WTC11 (cell line): Measurements from ENCODE around the gene RASD1. TPM values are rescaled to one million over a fixed set of nuclear protein-coding genes. Genes with fewer than 3 reads are reported as not detected.

Experiments used
- ATAC-seq: fragments of 200-7000 bp; cut with Tn5 transposase; 2 replicates; pipeline ENCODE4 v1.10.0; 2021; ENCODE audit warnings: mild to moderate bottlenecking, moderate library complexity
- CTCF ChIA-PET: fragments of 300-600 bp; sonication (Branson Sonifier 250); formaldehyde crosslinking; loops from one replicate; lab custom pipeline; 2021; ENCODE audit warnings: antibody characterized with exemption; lab: Charles Lee
- POLR2A ChIA-PET: fragments of 350-600 bp; sonication (Branson Sonifier 250); formaldehyde crosslinking; loops from one replicate; lab custom pipeline; 2021; ENCODE audit warnings: antibody characterized with exemption; lab: Charles Lee
- DNase-seq: peaks from one replicate; pipeline ENCODE4 v3.0.0; 2021; ENCODE audit warnings: low spot score
- H3K27ac Mint-ChIP-seq: 2 replicates; pipeline ENCODE4 v1.8.0; 2021; ENCODE audit warnings: mixed read lengths
- H3K27me3 Mint-ChIP-seq: 2 replicates; pipeline ENCODE4 v1.8.0; 2021; ENCODE audit warnings: low read depth, mild to moderate bottlenecking, moderate library complexity, mixed read lengths
- H3K36me3 Mint-ChIP-seq: 2 replicates; pipeline ENCODE4 v1.8.0; 2021; ENCODE audit warnings: mixed read lengths
- H3K4me1 Mint-ChIP-seq: 2 replicates; pipeline ENCODE4 v1.8.0; 2022; ENCODE audit warnings: mixed read lengths
- H3K4me3 Mint-ChIP-seq: 2 replicates; pipeline ENCODE4 v1.8.0; 2021; ENCODE audit warnings: mild to moderate bottlenecking, moderate library complexity, mixed read lengths
- H3K9me3 Mint-ChIP-seq: 2 replicates; pipeline ENCODE4 v1.8.0; 2021; ENCODE audit warnings: mixed read lengths
- AR ChIP-seq: fragments of 250-450 bp; sonication (Bioruptor Pico); IDR thresholded peaks from 2 replicates; pipeline ENCODE4 v1.9.0; 2021; ENCODE audit warnings: mild to moderate bottlenecking
- CREM ChIP-seq: sonication (generic); formaldehyde crosslinking; IDR thresholded peaks from 2 replicates; pipeline ENCODE4 v1.8.1; 2022; ENCODE audit warnings: mild to moderate bottlenecking, missing genetic modification reagents, moderate library complexity
- PRDM15 ChIP-seq: sonication (generic); formaldehyde crosslinking; IDR thresholded peaks from 2 replicates; pipeline ENCODE4 v1.8.0; 2022; ENCODE audit warnings: missing genetic modification reagents
- PREB ChIP-seq: sonication (generic); formaldehyde crosslinking; IDR thresholded peaks from 2 replicates; pipeline ENCODE4 v1.8.1; 2022; ENCODE audit warnings: mild to moderate bottlenecking, missing genetic modification reagents, moderate library complexity, borderline replicate concordance
- TCF7 ChIP-seq: sonication (generic); formaldehyde crosslinking; IDR thresholded peaks from 2 replicates; pipeline ENCODE4 v1.8.0; 2022; ENCODE audit warnings: mild to moderate bottlenecking, low read depth, missing genetic modification reagents, moderate library complexity
- TEAD1 ChIP-seq: sonication (generic); formaldehyde crosslinking; IDR thresholded peaks from 2 replicates; pipeline ENCODE4 v1.8.0; 2022; ENCODE audit warnings: mild to moderate bottlenecking, missing genetic modification reagents
- USF1 ChIP-seq: sonication (generic); formaldehyde crosslinking; IDR thresholded peaks from 2 replicates; pipeline ENCODE4 v1.8.0; 2022; ENCODE audit warnings: mild to moderate bottlenecking, missing genetic modification reagents
- USF2 ChIP-seq: sonication (generic); formaldehyde crosslinking; IDR thresholded peaks from 2 replicates; pipeline ENCODE4 v1.8.1; 2023; ENCODE audit warnings: mild to moderate bottlenecking, missing genetic modification reagents, moderate library complexity
- ZBTB43 ChIP-seq: sonication (generic); formaldehyde crosslinking; IDR thresholded peaks from 2 replicates; pipeline ENCODE4 v1.8.1; 2023; ENCODE audit warnings: mild to moderate bottlenecking, missing genetic modification reagents
- ZNF219 ChIP-seq: sonication (generic); formaldehyde crosslinking; IDR thresholded peaks from 2 replicates; pipeline ENCODE4 v1.8.0; 2023; ENCODE audit warnings: missing genetic modification reagents, mild to moderate bottlenecking, borderline replicate concordance
- ZNF423 ChIP-seq: fragments of 250-450 bp; sonication (Bioruptor Pico); IDR thresholded peaks from 2 replicates; pipeline ENCODE4 v2.1.2; 2022; ENCODE audit warnings: mild to moderate bottlenecking, moderate library complexity
- total RNA-seq: library from RNA; stranded (reverse); gene quantifications from 3 replicates; pipeline ENCODE4 v1.2.3, GENCODE V29; 2021

Gene RASD1
- total RNA-seq, 1 experiment from 2014 or later: 5.1 TPM

- H3K27ac Mint-ChIP-seq: peak overlapping the region; percentile 46; the same call in 1 of the 2 replicates
- peak overlapping the region; percentile 52 for H3K4me3 Mint-ChIP-seq
- no peak for TF ChIP-seq CREM (CRISPR knock-in tag)
- TF ChIP-seq USF1 (CRISPR knock-in tag): no peak
- TF ChIP-seq USF2: no peak
- no peak for TF ChIP-seq TEAD1 (CRISPR knock-in tag)
- no peak for TF ChIP-seq PREB (CRISPR knock-in tag)
- no peak for TF ChIP-seq TCF7 (CRISPR knock-in tag)
- peak; percentile 63 for TF ChIP-seq ZNF423 (CRISPR knock-in tag)
- ATAC-seq (no peak), DNase-seq (no peak)
- H3K27me3 Mint-ChIP-seq: peaks cover 29% of the 10 kb centered on the region
- ChIA-PET POLR2A (interaction anchor here (0.5 kb wide), 1 partner anchor 558 kb away, joined by 3 read pairs; no protein-coding TSS in a partner anchor), CTCF (interaction anchor here (1.0 to 1.2 kb wide), 3 partner anchors 120 to 138 kb away, joined by 3 to 4 read pairs (median 3); no protein-coding TSS in a partner anchor)
- H3K4me1 Mint-ChIP-seq: peaks cover 41% of the 10 kb centered on the region
- H3K9me3 Mint-ChIP-seq: no peaks in the 10 kb centered on the region
- H3K36me3 Mint-ChIP-seq: peaks cover 14% of the 10 kb centered on the region
Measured at GRCh38 chr17:17493249-17493985, 2.8 kb downstream of the RASD1 start.

- no peak for DNase-seq
- Mint-ChIP-seq H3K4me1 (peaks cover 40% of the 10 kb centered on the region), H3K27me3 (peaks cover 29% of the 10 kb centered on the region), H3K36me3 (peaks cover 22% of the 10 kb centered on the region), H3K27ac (peak overlapping the region; percentile 46; the same call in 1 of the 2 replicates), H3K4me3 (no peak overlapping the region), H3K9me3 (no peaks in the 10 kb centered on the region)
- ChIA-PET POLR2A (no interaction called here), CTCF (interaction anchor here (1.0 kb wide), 1 partner anchor 138 kb away, joined by 3 read pairs; no protein-coding TSS in a partner anchor)
- no peak for TF ChIP-seq ZNF219 (CRISPR knock-in tag)
- TF ChIP-seq PRDM15 (CRISPR knock-in tag): 0 out of 2 replicates have a peak, but pooled peaks have one; percentile 10
- no peak for ATAC-seq
Measured at GRCh38 chr17:17492571-17492970, 3.6 kb downstream of the RASD1 start.

GRCh38 chr17:17492085-17492484 lies 4.1 kb downstream of the RASD1 start:
- ChIA-PET CTCF (interaction anchor here (1.0 to 1.5 kb wide), 2 partner anchors 77 to 137 kb away, joined by 3 to 6 read pairs; no protein-coding TSS in a partner anchor), POLR2A (no interaction called here)
- Mint-ChIP-seq H3K4me1 (peaks cover 35% of the 10 kb centered on the region), H3K36me3 (peaks cover 26% of the 10 kb centered on the region), H3K27me3 (peaks cover 26% of the 10 kb centered on the region), H3K27ac (no peak overlapping the region; the same call in 1 of the 2 replicates), H3K4me3 (no peak overlapping the region), H3K9me3 (no peaks in the 10 kb centered on the region)
- ATAC-seq (no peak), DNase-seq (no peak)
- TF ChIP-seq ZBTB43 (CRISPR knock-in tag) (no peak), PREB (CRISPR knock-in tag) (no peak), AR (CRISPR knock-in tag) (no peak), PRDM15 (CRISPR knock-in tag) (no peak)
